RCC 7860 (cell line): ENCODE data around the gene OSCAR.
A peak's percentile ranks its signal among the peaks of the same experiment; 100 is the strongest.

ENCODE experiments used
- DNase-seq: peaks from one replicate; pipeline ENCODE4 v3.0.0-alpha.2; 2015; ENCODE audit warnings: low spot score
- FAIRE-seq: peaks from 2 replicates; lab custom pipeline; 2012; peaks lifted over from hg19 to GRCh38; lab: Jason Lieb, UNC

OSCAR gene, protein sequence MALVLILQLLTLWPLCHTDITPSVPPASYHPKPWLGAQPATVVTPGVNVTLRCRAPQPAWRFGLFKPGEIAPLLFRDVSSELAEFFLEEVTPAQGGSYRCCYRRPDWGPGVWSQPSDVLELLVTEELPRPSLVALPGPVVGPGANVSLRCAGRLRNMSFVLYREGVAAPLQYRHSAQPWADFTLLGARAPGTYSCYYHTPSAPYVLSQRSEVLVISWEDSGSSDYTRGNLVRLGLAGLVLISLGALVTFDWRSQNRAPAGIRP

DNA sequence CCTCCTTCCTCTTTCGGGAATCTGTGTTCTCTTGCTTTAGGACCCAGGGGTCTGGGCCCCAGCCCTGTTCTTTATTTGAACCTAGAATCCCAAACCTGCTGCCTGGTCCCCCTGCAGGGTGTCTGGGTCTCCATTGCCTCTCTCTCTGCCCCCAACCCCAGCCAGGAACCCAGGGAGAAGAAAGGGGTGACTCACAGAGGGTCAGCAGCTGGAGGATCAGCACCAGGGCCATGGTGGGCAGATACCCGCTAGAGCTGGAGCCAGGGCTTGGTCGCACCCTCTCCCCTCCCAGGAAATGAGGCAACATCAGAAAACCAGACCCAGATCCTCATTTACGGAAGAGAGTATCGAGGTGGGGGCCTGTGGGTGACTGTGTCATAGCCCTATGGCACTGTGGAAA lies at the start of gene OSCAR:
Gene OSCAR (minus strand): TSS at position 243 of the 400 bp plus-strand sequence. CDS start 11 bp downstream, at position 232.
- FAIRE-seq: no peak
- no peak for DNase-seq

DNA sequence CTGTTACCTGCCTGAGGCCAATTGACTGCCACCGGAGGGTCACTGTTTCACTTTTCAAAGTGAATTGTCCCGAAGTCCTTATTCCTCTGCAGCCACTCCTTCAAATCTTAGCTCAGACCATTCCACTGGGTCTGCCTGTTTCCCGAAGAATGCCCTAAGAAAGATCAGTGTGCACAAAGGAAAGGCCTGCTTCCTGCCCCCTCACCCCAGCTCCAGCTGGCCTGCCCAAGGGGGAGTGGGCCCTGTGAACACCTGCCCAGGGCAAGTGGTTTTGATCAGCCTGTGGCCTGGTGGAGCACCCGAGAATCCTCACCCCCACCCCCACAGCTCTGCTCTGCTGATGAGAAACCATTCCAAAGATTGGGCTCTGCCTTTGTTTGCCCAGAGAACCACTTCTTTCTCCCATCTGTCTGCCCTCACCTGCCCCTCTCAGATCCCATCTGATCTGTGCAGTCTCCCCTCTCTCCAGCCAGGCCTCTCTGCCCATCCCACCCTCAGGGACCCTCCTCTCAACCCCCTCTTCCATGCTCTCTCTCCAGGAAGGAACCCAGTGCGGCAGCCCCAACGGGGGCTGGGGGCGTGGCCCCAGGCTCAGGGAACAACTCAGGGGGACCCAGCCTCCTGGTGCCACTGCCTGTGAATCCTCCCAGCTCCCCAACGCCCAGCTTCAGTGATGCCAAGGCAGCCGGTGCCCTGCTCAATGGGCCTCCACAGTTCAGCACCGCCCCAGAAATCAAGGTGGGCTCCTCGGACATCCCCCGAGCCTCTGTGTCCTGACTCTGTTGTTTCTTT lies 48.6 kb upstream of the OSCAR start:
- DNase-seq (no peak), FAIRE-seq (no peak)

DNA sequence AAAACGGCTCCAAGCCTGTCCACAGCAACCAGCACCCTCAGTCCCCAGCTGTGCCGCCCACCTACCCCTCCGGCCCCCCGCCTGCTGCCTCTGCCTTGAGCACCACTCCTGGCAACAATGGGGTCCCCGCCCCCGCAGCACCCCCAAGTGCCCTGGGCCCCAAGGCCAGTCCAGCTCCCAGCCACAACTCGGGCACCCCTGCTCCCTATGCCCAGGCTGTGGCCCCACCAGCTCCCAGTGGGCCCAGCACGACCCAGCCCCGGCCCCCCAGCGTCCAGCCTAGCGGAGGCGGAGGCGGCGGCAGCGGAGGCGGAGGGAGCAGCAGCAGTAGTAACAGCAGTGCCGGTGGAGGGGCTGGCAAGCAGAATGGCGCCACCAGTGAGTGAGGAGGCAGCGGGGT lies 47.6 kb upstream of the OSCAR start:
- FAIRE-seq (no peak), DNase-seq (no peak)

DNA sequence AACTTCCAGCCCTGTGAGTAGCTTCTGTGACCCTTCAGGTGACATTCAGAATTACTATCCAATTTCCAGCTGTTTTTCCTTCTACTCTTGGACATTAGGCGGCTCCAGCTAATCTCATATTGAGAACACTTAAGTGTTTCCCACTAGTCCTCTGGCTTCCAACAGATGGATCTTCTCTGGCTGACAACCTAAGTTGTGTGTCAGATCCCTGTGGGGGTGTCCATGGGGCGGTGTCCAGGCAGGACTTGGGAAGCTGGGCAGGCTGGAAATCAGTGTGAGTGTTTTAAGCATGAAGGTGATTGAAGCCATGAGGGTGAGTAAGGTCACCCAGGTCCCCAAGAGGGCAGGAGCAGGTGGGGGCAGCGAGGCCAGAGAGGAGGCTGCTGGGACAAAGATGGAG lies 47.1 kb upstream of the OSCAR start:
- no peak for DNase-seq

DNA sequence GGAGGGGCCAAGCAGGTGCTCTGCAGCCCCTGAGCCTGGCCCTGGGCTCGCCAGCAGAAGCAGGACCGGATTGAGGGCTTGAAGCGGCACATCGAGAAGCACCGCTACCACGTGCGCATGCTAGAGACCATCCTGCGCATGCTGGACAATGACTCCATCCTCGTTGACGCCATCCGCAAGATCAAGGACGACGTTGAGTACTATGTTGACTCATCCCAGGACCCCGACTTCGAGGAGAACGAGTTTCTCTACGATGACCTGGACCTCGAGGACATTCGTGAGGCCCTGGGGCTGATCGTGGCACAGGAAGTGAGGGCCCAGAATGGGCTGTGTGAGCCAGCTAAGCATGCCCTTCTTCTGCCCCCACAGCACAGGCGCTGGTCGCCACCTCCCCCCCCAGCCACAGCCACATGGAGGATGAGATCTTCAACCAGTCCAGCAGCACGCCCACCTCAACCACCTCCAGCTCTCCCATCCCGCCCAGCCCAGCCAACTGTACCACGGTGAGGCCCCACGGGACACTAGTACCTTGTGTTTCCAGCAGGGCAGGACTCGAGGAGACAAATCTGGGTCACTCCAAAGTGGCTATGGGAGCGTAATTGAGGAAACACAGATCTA lies 45.0 kb upstream of the OSCAR start:
- no peak for FAIRE-seq
- DNase-seq: no peak

More for the DNA sequence above, 47.1 kb upstream of the OSCAR start:
- FAIRE-seq: no peak

DNA sequence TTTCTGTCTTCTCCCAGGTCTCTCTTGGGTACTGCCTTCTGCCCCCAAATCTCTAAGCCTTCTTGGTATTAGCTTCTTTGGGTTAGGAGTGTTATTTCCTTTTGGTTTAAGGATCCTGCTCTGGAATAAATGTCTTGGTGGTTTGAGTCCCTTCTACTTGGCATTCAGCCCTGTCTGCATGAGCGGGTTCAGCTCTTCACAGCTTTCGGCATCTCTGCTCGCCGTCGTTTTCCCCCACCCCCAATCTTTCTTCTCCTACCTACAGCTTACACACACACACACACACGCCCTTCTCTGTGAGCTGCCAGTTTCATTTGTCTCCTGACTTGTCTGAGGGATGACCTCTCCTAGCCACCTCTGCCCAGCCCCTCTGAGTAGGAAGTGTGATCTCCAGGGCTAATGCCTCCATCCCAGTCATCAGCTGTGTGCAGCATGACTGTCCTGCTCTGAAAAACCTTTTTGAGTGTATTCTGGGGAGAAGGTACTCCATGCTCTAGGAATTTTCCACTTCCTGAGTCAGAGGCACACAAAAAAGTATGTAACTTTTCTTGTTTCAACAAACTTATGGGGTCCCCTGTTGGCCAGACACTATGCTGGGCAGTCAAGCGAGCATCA lies 41.7 kb upstream of the OSCAR start:
- FAIRE-seq: no peak
- no peak for DNase-seq

DNA sequence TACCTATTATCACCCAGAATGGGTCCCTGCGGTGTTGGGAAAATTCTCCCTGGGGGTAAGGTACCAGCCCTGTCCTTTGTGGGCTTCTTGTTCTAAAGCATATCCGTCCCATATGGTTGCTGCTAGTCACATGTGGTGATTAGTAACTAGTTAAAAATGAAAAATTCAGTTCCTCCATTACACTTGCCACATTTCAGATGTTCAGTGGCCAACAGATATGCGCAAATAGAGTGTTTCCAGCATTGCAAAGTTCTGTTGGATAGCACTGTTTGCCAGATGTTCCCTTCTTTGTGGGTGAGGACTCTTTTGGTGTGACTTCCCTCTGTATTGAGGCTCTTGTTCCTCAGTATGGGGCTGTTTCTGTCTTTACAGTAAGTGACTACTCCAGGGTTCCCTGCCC lies 40.8 kb upstream of the OSCAR start:
- no peak for DNase-seq
- no peak for FAIRE-seq

DNA sequence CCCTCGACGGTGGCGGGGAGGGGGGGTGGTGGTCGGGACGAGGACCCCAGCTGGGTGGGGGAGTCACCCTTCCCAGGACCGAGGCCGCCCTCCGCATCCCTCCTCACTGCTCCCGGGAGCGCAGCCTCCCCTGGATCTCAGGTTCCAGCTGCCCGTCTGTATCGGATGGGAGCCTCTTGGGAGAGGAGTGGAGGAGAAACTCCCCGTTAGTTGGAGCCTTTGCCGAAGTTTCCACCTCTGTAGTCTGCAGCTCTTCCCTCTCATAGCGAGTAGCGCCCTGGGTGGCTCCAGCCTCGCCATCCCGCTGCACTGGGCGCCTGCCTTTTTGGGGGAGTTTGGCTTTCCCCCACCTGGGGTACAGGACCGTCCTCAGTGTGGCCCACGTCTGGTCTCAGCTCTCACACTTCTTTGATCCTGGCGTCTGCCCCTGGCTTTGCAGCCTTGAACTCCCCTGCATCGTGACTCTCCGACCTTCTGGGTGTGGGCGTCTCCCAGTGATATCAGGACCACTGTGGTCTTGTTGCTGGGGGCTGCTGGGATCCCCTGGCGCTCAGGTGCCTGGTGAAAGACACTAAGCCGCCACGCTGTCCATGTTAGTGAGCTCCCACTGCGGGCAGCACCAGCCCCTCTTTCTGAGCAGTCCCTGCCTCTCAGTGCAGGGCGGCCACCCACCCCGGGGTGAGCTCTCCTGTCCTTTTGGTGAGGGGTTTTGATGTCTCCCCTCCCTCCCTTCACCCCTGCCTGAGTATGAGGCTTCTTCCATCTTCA lies 38.1 kb upstream of the OSCAR start:
- FAIRE-seq (no peak), DNase-seq (no peak)

DNA sequence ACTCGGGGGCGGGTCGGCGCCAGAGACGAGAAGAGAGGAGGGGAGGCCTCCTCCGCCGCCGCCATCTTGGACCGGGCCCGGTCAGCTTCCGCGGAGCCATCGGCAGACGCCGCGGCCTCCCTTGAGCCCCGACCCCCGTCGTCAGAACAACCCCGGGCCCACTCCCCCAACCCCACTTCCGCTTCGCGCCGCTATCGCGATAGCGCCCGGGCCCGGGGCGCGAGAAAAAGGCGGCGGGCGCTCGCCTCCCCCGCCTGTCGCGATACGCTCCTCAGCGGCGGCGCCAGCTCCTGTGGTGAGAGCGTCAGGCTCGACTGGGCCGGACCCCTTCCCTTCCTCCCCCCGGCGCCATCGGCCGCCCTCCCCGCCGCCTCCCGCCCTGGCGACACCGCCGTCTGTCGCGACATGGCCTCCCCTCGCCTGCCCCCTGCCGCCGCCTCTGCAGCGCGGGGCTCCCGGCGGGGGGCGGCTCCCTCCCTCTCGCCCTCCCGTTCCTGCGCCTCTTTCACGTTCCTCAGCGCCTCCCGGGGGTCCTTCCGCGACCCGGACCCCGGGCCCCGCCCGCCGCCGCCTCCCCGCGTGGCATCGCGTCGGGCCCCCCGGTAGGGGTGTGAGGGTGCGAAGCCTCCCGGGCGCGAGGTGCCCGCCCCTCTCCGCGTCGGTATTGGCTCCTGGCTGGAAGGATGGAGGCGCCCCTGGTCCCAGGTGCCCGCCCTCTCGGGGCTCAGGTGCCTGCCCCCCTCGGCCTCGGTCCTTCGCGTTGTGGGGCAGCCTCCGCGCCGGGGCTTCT lies 37.3 kb upstream of the OSCAR start, which contains the start of gene CNOT3:
Gene CNOT3 (plus strand): TSS at position 64 of the 790 bp plus-strand sequence. CDS start 5,217 bp downstream, outside the sequence.
- DNase-seq (no peak), FAIRE-seq (no peak)

DNA sequence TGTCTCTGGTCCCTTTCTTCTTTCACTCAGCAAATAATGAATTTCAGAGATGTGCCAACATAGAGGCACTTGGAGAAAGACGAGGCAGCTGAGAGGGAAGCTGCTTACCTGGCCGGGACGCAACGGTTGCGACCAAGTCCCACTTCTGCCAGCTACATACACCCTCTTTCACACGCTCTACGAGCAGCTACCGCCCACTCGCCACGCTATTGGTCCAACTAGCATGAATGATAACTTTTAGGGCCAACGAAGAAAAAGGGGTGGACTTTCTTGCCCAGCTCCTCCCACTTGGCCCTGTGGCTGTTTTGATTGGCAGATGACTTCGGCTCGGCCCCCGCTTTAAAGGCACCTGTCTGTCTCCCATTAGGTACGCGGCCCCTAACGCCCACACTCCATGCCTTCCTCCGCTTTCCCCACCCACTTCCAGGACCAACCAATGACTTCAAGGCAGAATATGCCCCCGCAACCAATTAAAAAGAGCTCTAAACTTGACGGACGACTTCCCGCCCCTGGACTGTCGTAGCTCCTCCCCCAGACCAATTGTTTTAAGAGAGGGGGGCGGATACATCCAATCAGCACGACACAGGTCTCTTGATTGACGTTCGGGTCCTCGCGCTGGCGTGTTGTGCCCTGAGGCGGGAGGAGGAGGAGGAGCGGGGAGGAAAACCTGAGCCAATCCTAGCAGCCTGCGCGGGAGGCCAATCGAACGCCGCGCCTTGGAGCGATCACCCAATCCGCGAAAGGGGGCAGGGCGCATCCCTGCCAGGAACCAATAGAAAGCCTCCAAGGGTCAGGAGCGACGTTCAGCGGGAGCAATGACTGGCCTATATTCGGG lies 36.5 kb upstream of the OSCAR start:
- DNase-seq (peak; percentile 99), FAIRE-seq (peak; percentile 97)

DNA sequence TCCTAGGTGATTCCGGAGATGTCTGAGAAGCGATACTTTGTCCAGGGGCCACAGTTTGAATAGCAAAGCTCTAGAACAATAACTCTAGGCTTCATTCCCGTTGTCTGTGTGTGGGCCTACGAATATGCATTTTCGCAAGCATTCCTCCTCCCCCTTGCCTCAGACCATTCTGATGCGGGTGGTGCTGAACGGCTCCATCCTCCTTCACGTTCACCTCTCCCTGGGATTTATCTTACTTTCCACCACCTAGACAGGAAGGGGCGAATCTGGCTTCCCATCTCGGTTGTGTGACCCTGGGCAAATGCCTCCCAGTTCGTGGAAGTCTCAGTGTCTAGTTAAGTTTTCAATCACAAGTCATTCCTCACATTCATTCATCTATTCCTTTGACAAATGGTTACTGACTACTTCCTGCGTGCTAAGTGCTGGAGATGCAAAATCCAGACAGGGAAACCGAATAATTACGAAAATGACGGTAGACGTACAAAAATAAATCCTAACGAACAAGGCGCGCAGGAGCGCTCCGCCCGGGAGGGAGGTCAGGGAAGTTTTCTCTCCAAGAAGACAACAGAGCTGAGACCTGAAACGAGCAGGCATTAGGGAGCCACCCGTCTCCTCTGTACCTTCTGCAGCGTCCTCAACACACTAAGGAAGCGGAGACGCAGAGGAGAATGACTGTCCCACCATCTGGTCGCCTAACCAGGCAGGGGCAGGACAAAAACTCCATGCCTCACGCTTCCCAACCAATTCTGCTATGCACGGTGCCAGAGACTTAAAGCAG lies 35.7 kb upstream of the OSCAR start:
- FAIRE-seq: no peak
- no peak for DNase-seq

DNA sequence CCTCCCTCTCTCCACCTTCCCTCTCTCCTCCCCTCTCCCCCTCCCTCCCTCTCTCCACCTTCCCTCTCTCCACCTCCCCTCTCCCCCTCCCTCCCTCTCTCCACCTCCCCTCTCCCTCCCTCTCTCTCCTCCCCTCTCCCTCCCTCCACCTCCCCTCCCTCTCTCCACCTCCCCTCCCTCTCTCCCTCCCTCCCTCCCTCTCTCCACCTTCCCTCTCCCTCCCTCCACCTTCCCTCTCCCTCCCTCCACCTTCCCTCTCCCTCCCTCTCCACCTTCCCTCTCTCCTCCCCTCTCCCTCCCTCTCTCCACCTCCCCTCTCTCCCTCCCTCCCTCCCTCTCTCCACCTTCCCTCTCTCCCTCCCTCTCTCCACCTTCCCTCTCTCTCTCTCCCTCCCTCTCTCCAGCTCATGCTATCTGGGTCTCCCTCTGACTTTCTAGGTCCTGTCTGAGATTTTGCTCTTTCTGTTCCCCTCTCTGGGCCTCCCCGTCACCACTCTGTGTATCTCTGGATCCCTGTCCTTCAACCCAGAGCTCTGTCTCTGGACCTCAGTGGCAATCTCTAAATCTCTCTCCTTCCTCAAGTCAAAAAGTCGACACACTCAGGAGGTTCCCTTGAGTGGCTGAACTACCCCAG lies 33.5 kb upstream of the OSCAR start:
- DNase-seq (no peak), FAIRE-seq (no peak)

DNA sequence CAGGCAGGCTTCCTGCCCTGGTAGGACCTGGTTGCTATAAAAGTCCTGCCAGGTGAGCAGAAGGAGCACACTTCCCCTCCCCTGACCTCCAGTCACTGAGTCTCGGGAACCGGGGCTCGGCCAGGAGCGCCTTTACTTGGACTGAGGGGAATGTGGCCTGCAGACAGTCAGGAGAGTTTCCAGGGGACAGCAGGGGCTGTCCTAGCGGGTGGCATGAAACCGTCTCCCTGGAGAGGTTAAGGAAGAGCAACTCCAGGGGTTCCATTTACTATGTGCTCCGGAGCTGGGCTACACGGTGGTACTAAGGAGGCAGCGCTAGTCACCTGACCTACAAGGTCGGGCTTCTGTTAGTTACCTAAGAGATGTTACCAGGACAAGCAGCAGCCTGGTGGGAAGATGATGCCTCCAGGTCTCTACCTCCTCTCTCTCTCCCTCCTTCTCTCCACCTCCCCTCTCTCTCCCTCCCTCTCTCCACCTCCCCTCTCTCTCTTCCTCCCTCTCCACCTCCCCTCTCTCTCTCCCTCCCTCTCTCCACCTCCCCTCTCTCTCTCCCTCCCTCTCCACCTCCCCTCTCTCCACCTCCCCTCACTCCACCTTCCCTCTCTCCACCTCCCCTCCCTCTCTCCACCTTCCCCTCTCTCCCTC lies 32.8 kb upstream of the OSCAR start:
- FAIRE-seq (no peak), DNase-seq (no peak)

DNA sequence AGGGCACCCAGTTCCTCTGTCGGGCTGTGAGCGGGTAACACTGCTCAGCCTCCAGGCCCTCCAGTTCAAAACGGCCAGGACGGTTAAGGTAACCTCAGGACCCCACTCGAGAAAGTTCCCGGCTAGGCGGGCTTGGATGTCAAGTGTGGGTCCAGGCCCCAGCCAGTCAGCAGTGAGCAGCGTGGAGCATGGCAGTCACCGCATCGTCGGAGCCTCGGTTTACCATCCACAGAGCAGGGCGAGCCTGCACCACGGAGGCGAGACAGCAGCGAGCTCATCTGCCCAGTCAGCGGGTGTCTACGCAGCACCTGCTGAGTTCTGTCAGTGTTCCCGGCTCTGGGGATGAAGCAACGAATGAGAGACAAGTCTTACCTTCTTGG lies 29.0 kb upstream of the OSCAR start:
- FAIRE-seq: no peak
- no peak for DNase-seq

DNA sequence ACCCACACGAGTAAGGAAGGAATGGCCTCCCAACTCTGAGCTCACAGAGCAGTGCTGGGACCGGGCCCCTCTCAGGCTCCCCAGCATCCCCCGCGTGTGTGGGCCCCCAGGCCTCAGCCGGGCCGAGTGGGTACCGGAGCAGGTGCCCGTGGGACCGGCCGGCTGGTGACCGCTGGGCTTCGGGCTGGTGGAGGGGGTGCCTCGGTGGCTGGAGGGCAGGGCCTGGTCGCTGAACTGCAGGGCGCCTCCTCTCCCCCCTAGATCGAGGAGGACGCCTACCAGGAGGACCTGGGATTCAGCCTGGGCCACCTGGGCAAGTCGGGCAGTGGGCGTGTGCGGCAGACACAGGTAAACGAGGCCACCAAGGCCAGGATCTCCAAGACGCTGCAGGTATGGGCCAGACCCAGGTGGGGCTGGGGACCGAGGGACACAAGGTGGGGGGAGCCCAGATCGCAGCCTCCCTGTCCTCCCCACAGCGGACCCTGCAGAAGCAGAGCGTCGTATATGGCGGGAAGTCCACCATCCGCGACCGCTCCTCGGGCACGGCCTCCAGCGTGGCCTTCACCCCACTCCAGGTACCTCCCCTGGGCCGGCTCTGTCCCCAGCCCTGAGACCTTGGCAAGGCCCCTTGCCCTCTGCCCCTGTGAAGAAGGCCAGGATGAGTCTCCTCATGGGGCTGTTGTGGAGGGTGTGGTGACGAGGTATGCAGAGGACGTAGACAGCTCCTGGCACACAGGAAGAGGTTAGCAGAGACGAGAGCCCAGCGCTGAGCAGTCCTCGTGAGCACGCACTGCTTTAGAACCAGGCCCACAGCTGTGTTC lies 28.4 kb upstream of the OSCAR start:
- FAIRE-seq: no peak
- no peak for DNase-seq

DNA sequence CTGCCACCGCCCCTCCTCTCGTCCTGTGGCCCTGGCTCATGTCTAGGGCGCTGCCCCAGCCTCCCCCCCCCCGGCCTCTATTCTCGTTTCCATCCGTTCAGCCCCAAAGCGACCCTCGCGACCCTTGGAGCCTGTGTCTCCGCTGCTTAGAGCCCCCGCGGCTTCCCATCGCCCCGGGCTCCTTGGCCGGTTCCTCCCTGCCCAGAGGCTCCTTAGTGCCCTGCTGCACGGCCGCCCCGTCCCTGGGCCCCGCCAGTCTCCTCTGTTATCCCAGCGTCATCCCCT lies 27.8 kb upstream of the OSCAR start:
- DNase-seq (no peak), FAIRE-seq (no peak)
